GM19468 (cell line): ENCODE measurements around the gene ACAP3.

Experiments
- ATAC-seq: cut with Tn5 transposase; IDR thresholded peaks from one replicate; pipeline ENCODE4 v1.9.1; 2021; ENCODE audit warnings: mild to moderate bottlenecking, moderate library complexity, moderate number of reproducible peaks; ENCODE audit not compliant: unreplicated experiment; ENCODE audit errors: extremely low read depth

The ACAP3 gene

GRCh38 chr1:1274299-1274930, 33.3 kb downstream of the ACAP3 start:
- ATAC-seq: no peak

DNA sequence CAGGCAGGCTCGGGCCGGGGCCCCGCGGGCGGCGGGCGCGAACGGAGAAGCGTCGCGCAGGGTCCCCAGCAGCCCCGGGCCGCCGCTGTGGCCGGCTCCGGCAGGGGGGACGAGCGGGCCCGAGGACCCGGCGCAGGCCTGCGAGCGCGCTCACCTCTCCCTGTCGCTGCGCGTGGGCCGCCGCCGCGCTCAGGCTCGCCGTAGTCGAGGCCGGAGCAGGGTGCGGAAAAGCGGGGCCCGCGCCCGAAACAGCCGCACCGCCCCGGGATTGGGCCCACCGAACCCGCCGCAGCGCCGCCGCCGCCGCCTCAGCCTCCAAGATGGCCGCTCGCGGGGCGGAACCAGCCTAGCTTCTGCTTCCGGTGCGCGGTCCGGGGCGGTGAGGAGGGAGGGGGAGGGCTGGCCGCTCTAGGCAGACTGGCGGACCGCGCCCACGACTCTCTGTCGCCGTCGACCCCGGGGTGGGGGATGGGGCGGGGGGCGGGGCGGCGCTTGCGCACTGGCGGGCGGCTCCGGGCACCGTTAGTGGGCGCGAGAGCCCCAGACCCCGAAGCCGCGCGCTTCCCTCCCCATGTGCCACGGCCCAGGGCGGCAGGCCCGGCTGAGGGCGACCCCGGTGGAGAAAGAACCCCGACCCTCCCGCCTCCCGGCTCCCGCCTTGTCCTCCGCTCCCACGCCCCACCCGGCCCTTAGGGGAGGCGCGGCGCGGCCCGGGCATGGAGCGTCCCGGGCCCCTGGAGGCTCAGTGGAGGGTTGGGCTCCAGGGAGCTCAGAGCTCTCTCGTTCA, 34.0 kb downstream of the ACAP3 start, which contains the start of gene UBE2J2:
TSS of gene UBE2J2 (minus strand) at position 343 of the 787 bp plus-strand sequence. CDS start 5,862 bp downstream, outside the sequence.
- no peak for ATAC-seq

GRCh38 chr1:1273209-1273511, 34.6 kb downstream of the ACAP3 start:
- no peak for ATAC-seq

- no peak for ATAC-seq
Measured at GRCh38 chr1:1272341-1273208, 35.2 kb downstream of the ACAP3 start.

GRCh38 chr1:1270813-1271212, 36.9 kb downstream of the ACAP3 start:
- ATAC-seq: no peak

DNA sequence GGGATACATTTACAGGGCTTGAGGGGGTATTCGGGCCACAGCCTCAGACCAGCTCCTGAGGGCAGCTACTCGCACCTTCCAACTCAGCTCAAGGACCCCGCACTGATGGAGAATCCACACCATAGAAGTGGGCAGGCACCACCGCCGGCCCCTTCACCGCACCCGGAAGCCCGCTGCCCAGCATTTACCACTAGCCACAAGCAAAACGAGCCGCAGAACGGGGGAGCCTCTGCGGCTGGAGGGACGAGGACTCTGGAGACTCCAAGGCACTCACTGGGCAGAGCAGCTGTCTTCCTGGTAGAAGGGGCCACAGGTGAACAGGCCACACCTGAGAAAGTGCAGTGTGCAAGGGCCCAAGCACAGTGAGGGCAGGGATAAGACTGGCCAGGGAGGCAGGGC, 39.4 kb downstream of the ACAP3 start:
- no peak for ATAC-seq

- no peak for ATAC-seq
Measured at GRCh38 chr1:1267488-1268283, 40.0 kb downstream of the ACAP3 start.

GRCh38 chr1:1264868-1265272, 42.9 kb downstream of the ACAP3 start:
- ATAC-seq: no peak

DNA sequence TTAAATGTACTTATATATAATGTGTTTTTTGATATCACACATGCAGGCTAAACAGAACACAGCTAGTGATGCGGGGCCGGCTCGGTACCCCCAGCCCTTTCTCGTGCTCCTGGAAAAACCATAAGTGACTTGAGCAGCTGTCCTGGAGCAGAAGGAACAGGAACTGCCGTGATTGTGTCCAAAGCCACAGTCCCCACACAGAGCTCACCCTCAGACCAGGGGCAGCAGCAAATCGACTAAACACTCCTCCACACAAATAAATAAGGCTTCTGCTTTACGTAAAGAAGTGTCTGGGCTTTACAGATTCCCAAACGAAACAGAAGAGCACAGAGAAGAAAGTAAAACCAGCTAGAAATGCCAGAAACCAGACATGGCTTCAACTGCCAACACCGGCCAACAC, 43.7 kb downstream of the ACAP3 start:
- ATAC-seq: no peak

DNA sequence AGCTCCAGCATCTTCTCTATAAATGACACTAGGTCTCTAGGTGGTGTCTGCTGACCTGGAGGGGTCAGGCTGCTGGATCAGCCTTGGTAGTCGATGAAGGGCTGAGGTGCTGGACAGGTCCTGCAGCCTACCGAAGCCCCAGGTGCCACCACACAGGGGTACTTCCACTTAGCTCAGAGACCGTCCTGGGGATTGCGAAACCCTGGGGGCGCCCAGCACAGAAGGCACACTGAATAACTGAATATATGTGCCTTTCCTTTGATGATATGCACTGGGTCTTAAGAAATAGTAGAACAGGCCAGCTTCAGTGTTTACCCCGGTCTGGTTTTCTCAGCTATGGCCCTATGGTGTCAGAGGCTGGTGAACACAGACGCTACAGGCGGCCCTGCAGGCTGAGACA, 45.0 kb downstream of the ACAP3 start:
- ATAC-seq: no peak

- no peak for ATAC-seq
Measured at GRCh38 chr1:1262071-1262470, 45.7 kb downstream of the ACAP3 start.

DNA sequence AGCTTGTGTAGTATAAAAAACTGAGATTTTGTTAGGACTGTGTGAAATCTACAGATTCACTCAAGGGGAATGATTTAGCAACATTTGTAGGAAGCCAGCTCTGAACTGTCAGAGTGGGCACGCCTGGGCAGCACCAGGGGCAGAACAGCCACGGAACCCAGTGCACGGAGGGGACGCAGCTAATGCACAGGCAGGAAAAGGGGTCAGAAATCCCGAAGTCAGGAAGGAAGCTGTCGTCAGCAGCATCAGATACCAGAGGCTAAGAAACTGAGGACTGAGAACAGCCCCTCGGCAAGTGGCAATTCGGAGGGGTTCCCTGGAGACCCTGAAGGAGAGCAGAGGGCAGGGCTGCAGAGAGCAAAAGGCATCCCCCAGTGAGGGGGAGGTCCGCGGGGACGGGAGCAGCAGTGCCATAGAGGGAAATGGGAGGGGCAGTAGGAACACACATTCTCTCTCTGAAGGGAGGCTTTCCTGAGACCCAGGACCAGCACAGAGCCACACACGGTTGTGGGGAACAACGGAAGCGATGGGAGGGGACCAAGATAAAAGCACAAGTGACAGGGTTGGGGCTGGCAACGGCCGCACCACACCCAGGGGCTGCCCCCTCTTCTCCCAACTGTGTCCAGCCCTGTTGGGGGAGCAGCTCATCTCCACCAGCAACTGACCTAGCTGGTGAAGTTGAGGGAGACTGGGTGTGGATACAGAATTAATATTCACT, 46.7 kb downstream of the ACAP3 start:
- ATAC-seq: no peak

DNA sequence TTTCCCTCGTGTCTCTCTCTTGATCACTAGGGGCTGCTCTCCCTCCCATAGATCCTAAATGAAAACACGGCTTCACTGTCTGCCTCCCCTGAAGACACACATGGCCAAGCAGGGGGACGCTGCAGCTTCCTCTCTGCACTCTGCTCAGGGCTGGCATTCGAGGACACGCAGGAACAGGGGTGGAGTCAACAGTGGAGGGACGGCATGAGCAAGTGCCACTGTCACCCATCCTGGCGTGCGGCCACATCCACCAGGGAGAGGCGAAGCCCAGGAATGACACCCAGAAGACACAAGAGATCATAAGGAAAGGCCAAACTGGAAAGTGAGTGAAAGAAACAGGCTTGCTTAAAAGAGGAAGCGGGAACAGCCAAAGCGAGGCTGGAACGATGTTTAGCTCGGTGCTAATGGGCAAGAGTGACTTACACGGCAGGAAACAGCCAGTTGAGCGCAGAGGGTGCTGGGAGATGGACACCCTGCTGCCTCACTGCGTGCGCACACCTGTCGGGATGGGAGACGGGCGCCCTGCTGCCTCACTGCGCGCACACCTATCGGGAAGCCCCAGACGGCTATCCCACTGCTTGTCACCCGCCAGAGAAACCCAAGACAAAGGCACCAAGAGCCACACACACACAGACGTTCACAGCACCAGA, 47.7 kb downstream of the ACAP3 start:
- no peak for ATAC-seq

DNA sequence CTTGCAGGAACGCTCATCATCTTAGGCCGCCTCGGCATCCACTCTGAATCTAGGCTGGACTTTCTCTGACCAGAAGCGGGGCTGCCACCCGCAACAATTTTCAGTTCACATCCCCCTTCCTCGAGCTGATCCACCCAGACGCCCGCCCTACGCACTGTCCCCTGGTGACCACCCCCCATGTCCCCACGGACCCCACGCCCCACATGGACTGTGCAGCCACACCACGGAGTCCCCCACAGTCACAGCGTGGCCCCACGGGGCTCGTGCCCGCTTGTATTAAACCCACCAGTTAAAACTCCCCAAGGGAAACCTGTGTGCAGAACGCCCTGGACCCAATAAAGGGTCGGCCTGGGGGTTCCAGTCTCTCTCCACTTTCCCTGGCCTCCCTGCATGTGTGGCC, 48.2 kb downstream of the ACAP3 start:
- ATAC-seq: no peak

DNA sequence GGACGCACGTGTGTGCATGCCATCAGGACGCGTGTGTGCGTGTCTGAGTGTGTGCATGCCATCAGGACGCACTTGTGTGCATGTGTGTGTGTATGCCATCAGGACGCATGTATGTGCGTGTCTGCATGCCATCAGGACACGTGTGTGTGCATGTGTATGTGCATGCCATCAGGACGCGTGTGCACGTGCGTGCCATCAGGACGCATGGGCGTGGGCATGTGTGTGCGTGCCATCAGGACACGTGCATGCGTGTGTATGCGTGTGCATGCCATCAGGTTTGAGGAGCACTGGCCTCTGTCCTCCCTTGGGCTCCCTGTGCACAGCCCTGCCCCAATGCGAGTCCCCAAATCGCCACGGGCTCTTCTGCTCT, 48.6 kb downstream of the ACAP3 start:
- no peak for ATAC-seq

GRCh38 chr1:1256956-1257871, 50.5 kb downstream of the ACAP3 start:
- ATAC-seq: no peak

DNA sequence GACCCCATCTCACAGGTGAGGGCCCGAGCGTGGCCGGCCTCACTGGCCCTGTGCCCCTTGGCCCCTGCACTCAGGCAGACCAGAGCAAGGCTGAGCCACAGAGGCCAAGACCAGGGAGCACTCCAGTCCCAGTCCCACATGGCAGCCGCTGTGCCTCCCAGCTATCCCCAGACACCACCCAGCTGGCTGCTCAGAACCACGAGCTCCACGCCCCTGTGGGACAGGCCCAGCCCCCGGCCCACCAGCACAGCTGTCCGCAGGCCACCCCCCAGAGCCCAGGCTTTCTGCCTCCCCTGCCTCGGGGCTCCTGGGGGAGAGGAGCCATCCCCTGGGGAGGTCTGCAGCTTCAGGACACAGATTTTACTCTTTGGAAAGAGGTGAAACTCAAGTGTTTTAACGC, 52.1 kb downstream of the ACAP3 start:
- ATAC-seq: no peak

DNA sequence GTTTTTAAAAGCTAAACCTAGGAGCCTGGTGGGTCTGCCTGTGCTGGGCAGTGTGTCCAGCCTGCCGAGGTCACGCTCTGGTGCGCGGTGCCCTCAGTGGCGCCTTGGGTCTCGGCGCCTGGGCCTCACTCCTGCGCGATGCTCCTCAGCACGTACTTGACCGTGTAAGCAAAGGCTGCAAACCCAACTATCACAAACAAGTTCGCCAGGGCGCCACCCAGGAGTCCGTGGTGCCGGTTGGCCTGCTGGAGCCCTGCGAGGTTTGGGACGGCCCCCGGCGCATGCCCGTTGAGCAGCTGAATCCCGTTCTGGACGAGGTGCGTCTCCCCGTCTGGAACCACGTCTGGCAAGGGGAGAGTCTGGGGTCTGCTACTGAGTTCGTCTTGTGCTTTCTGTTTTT, 52.7 kb downstream of the ACAP3 start:
- ATAC-seq: no peak
